Mesenchymal stem cell (in vitro differentiated cells and primary cell): ENCODE results near the gene SLC38A6.

Experiments used
- DNase-seq: peaks from one replicate; pipeline ENCODE4 v3.0.0-alpha.2; 2013
- H2AFZ ChIP-seq: one replicate; pipeline ENCODE4 v1.6.1; 2013; ENCODE audit warnings: low read depth, mild to moderate bottlenecking, control low read depth, inconsistent platforms, low read length, moderate library complexity
- H2AK5ac ChIP-seq: 2 replicates; pipeline ENCODE4 v1.6.1; 2013; ENCODE audit warnings: low read length, moderate library complexity, mild to moderate bottlenecking, inconsistent platforms; ENCODE audit not compliant: severe bottlenecking
- H2BK120ac ChIP-seq: one replicate; pipeline ENCODE4 v1.6.1; 2013; ENCODE audit warnings: low read depth, mild to moderate bottlenecking, inconsistent platforms, low read length, moderate library complexity
- H2BK12ac ChIP-seq, 2 experiments: one replicate each; pipeline ENCODE4 v1.6.1; 2013; ENCODE audit warnings: inconsistent platforms in 2 of 2, low read length in 2 of 2, mild to moderate bottlenecking in 2 of 2, moderate library complexity in 2 of 2, control low read depth in 1 of 2
- H2BK15ac ChIP-seq: one replicate; pipeline ENCODE4 v1.6.1; 2013; ENCODE audit warnings: mild to moderate bottlenecking, low read depth, inconsistent platforms; ENCODE audit not compliant: poor library complexity, severe bottlenecking
- H2BK5ac ChIP-seq: 2 replicates; pipeline ENCODE4 v1.6.1; 2013; ENCODE audit warnings: low read depth, mild to moderate bottlenecking, low read length, control low read depth, inconsistent platforms; ENCODE audit not compliant: poor library complexity, severe bottlenecking
- H3K14ac ChIP-seq, 2 experiments: one replicate each; pipeline ENCODE4 v1.6.1; 2013; ENCODE audit warnings: inconsistent platforms in 2 of 2, low read length in 2 of 2, control low read depth in 1 of 2, mild to moderate bottlenecking in 1 of 2, moderate library complexity in 1 of 2
- H3K18ac ChIP-seq, 2 experiments: one replicate each; pipeline ENCODE4 v1.6.1; 2013; ENCODE audit warnings: inconsistent platforms in 2 of 2, low read length in 2 of 2, control low read depth in 1 of 2, low read depth in 1 of 2, mild to moderate bottlenecking in 1 of 2
- H3K23ac ChIP-seq, 2 experiments: one replicate each; pipeline ENCODE4 v1.6.1; 2013; ENCODE audit warnings: inconsistent platforms in 2 of 2, low read length in 2 of 2, mild to moderate bottlenecking in 2 of 2, moderate library complexity in 2 of 2, control low read depth in 1 of 2
- H3K27ac ChIP-seq: 2 replicates; pipeline ENCODE4 v1.5.1; 2013; ENCODE audit warnings: mild to moderate bottlenecking, moderate library complexity, low read length, control low read depth, inconsistent platforms; ENCODE audit not compliant: poor library complexity, severe bottlenecking
- H3K27me3 ChIP-seq, 2 experiments: 2 replicates each; pipeline versions ENCODE4 v1.6.1 to v1.7.0; 2013; ENCODE audit warnings: low read length in 2 of 2, mild to moderate bottlenecking in 2 of 2, moderate library complexity in 2 of 2, control low read depth in 1 of 2, inconsistent platforms in 1 of 2; ENCODE audit not compliant: control insufficient read depth in 1 of 2, insufficient read depth in 1 of 2
- H3K36me3 ChIP-seq, 2 experiments: 2 replicates each; pipeline versions ENCODE4 v1.6.1 to v1.7.0; 2013; ENCODE audit warnings: low read length in 2 of 2, control low read depth in 1 of 2, inconsistent platforms in 1 of 2, low read depth in 1 of 2, mild to moderate bottlenecking in 1 of 2; ENCODE audit not compliant: insufficient read depth in 2 of 2, control insufficient read depth in 1 of 2
- H3K4ac ChIP-seq, 2 experiments: one replicate each; pipeline ENCODE4 v1.6.1; 2013; ENCODE audit warnings: inconsistent platforms in 2 of 2, low read length in 2 of 2, mild to moderate bottlenecking in 2 of 2, moderate library complexity in 2 of 2, control low read depth in 1 of 2, low read depth in 1 of 2
- H3K4me1 ChIP-seq: 2 replicates; pipeline ENCODE4 v1.6.1; 2013; ENCODE audit warnings: low read depth, low read length, control low read depth; ENCODE audit not compliant: control insufficient read depth, insufficient read depth
- H3K4me2 ChIP-seq: 2 replicates; pipeline ENCODE4 v1.6.1; 2013; ENCODE audit warnings: low read length, mild to moderate bottlenecking, inconsistent platforms; ENCODE audit not compliant: poor library complexity, severe bottlenecking
- H3K4me3 ChIP-seq, 2 experiments: 2 replicates each; pipeline versions ENCODE4 v1.5.1 to v1.7.0; 2013; ENCODE audit warnings: low read length in 2 of 2, mild to moderate bottlenecking in 2 of 2, control low read depth in 1 of 2, low read depth in 1 of 2; ENCODE audit not compliant: insufficient read depth in 1 of 2
- H3K79me1 ChIP-seq: replicated peaks from 2 replicates; pipeline ENCODE4 v1.6.1; 2013; ENCODE audit warnings: mild to moderate bottlenecking, control low read depth, low read length, inconsistent platforms; ENCODE audit not compliant: poor library complexity, severe bottlenecking
- H3K9ac ChIP-seq: 2 replicates; pipeline ENCODE4 v1.7.0; 2013; ENCODE audit warnings: mild to moderate bottlenecking, low read length, moderate library complexity
- H3K9me3 ChIP-seq: 2 replicates; pipeline ENCODE4 v1.7.0; 2013; ENCODE audit warnings: mild to moderate bottlenecking, low read length; ENCODE audit not compliant: control insufficient read depth
- H4K8ac ChIP-seq: one replicate; pipeline ENCODE4 v1.6.1; 2013; ENCODE audit warnings: inconsistent platforms, mild to moderate bottlenecking, low read length, moderate library complexity
- H4K91ac ChIP-seq: one replicate; pipeline ENCODE4 v1.6.1; 2013; ENCODE audit warnings: mild to moderate bottlenecking, low read length, inconsistent platforms
- WGBS: methylation state at CpG from one replicate; pipeline ENCODE4 v1.1.7; 2013; ENCODE audit warnings: mixed read lengths; 5-methylcytosine and 5-hydroxymethylcytosine counted together

Gene SLC38A6

GRCh38 chr14:61076556-61076955 lies 95.5 kb downstream of the SLC38A6 start:
- no peak overlapping the region for H3K4me3 ChIP-seq
- H2BK15ac ChIP-seq = no peak overlapping the region
- no peak overlapping the region for H4K91ac ChIP-seq
- no peaks in the 10 kb centered on the region for H3K27me3 ChIP-seq
- WGBS = 100% methylated on average over 1 of the region's 2 CpGs
- H3K79me1 ChIP-seq = peaks cover 3% of the 10 kb centered on the region
- H2BK120ac ChIP-seq = no peak overlapping the region
- H3K36me3 ChIP-seq = peaks cover 0 to 23% of the 10 kb centered on the region in 2 experiments
- peak overlapping the region; percentile 31 for H3K9ac ChIP-seq
- no peak overlapping the region for H2BK12ac ChIP-seq
- H3K14ac ChIP-seq = no peak overlapping the region
- H3K27ac ChIP-seq = no peak overlapping the region
- H2BK5ac ChIP-seq = no peak overlapping the region
- H4K8ac ChIP-seq = no peak overlapping the region
- H3K18ac ChIP-seq = no peak overlapping the region
- no peak for DNase-seq
- H2AK5ac ChIP-seq = no peak overlapping the region
- no peak overlapping the region for H3K4me2 ChIP-seq
- H3K4me1 ChIP-seq = no peaks in the 10 kb centered on the region
- H3K23ac ChIP-seq = no peak overlapping the region
- no peaks in the 10 kb centered on the region for H3K9me3 ChIP-seq
- no peak overlapping the region for H2AFZ ChIP-seq
- no peak overlapping the region for H3K4ac ChIP-seq

- Histone ChIP-seq H3K23ac (no peak overlapping the region), H3K4me1 (no peaks in the 10 kb centered on the region), H3K4me3 (no peak overlapping the region), H3K27ac (no peak overlapping the region), H3K4me2 (no peak overlapping the region), H3K9me3 (no peaks in the 10 kb centered on the region), H2BK5ac (no peak overlapping the region), H2BK12ac (no peak overlapping the region), H2BK15ac (no peak overlapping the region), H3K27me3 (no peaks in the 10 kb centered on the region), H3K4ac (no peak overlapping the region), H4K8ac (no peak overlapping the region), H3K18ac (no peak overlapping the region), H3K36me3 (peaks cover 4 to 20% of the 10 kb centered on the region in 2 experiments), H2AK5ac (no peak overlapping the region), H3K14ac (no peak overlapping the region), H4K91ac (no peak overlapping the region), H3K79me1 (no peaks in the 10 kb centered on the region), H2BK120ac (no peak overlapping the region), H2AFZ (no peak overlapping the region), H3K9ac (no peak overlapping the region)
- no peak for DNase-seq
These were observed 96.4 kb downstream of the SLC38A6 start for GRCh38 chr14:61077437-61077836.

GRCh38 chr14:61077951-61078720 lies 97.1 kb downstream of the SLC38A6 start:
- Histone ChIP-seq H3K27ac (no peak overlapping the region), H2BK12ac (no peak overlapping the region), H2AFZ (no peak overlapping the region), H2BK120ac (no peak overlapping the region), H3K36me3 (peaks cover 9 to 25% of the 10 kb centered on the region in 2 experiments), H3K14ac (no peak overlapping the region), H2AK5ac (no peak overlapping the region), H3K4me1 (no peaks in the 10 kb centered on the region), H3K27me3 (no peaks in the 10 kb centered on the region), H2BK15ac (no peak overlapping the region), H3K79me1 (no peaks in the 10 kb centered on the region), H2BK5ac (no peak overlapping the region), H3K4ac (no peak overlapping the region), H4K8ac (no peak overlapping the region), H3K9ac (no peak overlapping the region), H4K91ac (no peak overlapping the region), H3K4me3 (no peak overlapping the region), H3K9me3 (no peaks in the 10 kb centered on the region), H3K18ac (no peak overlapping the region), H3K4me2 (no peak overlapping the region), H3K23ac (no peak overlapping the region)
- WGBS = 95% methylated on average over 4 of the region's 4 CpGs
- no peak for DNase-seq

GRCh38 chr14:61080591-61081010 lies 99.6 kb downstream of the SLC38A6 start:
- peak overlapping the region; percentile 42 for H3K9ac ChIP-seq
- peaks cover 9 to 42% of the 10 kb centered on the region in 2 experiments for H3K36me3 ChIP-seq
- no peaks in the 10 kb centered on the region for H3K9me3 ChIP-seq
- no peak overlapping the region for H3K4me3 ChIP-seq
- no peak for DNase-seq
- no peaks in the 10 kb centered on the region for H3K4me1 ChIP-seq
- no peak overlapping the region for H2BK120ac ChIP-seq
- no peaks in the 10 kb centered on the region for H3K79me1 ChIP-seq
- no peak overlapping the region for H2BK15ac ChIP-seq
- no peak overlapping the region for H2BK12ac ChIP-seq
- H3K4me2 ChIP-seq = no peak overlapping the region
- no peaks in the 10 kb centered on the region for H3K27me3 ChIP-seq
- no peak overlapping the region for H3K14ac ChIP-seq
- WGBS = 99% methylated on average over 9 of the region's 11 CpGs
- H4K91ac ChIP-seq = no peak overlapping the region
- H2AFZ ChIP-seq = no peak overlapping the region
- H4K8ac ChIP-seq = no peak overlapping the region
- H2AK5ac ChIP-seq = no peak overlapping the region
- no peak overlapping the region for H3K18ac ChIP-seq
- no peak overlapping the region for H3K23ac ChIP-seq
- H3K27ac ChIP-seq = no peak overlapping the region
- H3K4ac ChIP-seq = no peak overlapping the region
- H2BK5ac ChIP-seq = no peak overlapping the region
